ENCODE data around the gene ANKS1B.

Gene ANKS1B

DNA sequence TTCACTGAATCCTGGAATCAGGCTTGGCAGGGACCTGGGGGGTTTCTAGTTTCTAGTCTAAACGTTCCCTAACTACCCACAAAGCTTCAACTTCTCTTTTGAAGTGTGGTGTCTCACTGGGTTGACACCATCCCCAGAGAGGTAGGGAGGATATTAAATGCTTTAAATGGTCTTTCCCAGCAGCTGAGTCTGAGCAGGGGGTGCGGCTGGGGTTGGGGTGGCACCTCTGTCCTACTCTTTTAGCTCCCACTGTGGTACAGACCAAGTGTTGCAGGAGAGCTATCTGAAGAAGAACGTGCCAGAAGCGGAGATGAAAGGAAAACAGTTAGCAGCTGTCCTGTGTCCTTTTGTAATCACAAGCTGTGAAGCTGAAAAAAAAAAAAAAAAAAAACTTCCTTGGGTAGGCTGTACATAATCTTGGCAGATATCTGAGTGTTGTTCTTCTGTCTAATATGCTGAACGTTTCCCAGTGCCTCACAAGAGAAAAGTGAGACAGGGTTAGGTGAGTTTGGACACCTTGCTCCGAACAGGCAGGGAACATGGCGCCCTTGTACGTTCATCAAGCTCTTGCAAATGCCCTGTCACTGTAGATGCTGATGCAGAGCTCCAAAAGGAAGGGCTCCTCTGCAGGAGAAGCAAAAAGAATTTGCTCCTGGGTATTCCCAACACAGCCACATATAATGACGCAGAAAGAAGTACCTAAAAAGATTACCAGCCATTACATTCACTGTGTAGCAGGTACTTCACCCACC lies 892.5 kb downstream of the ANKS1B start:
- in situ Hi-C loops (cut with HindIII; ENCODE audit: low pct_ligation_motif_present, low sequenced_read_pairs) = no loop called here
- TF ChIP-seq CTCF (IDR thresholded peaks at IDR 0.05; ENCODE audit: low read depth, low read length, missing control alignments) = no peak
- Histone ChIP-seq H3K36me3 (replicated peaks) (no peaks in the 10 kb centered on the region), H3K27ac (no peak overlapping the region), H3K4me3 (ENCODE audit: low read depth, low read length) (no peak overlapping the region), H3K27me3 (replicated peaks) (no peaks in the 10 kb centered on the region)
- DNase-seq = no peak

GRCh38 chr12:99087278-99087677 lies 897.5 kb downstream of the ANKS1B start:
- TF ChIP-seq CTCF (IDR thresholded peaks at IDR 0.05; ENCODE audit: low read depth, low read length, missing control alignments) = no peak
- no peak for DNase-seq
- Histone ChIP-seq H3K4me3 (ENCODE audit: low read depth, low read length) (no peak overlapping the region), H3K36me3 (replicated peaks) (no peaks in the 10 kb centered on the region), H3K27ac (no peak overlapping the region), H3K27me3 (replicated peaks) (no peaks in the 10 kb centered on the region)
- in situ Hi-C loops (cut with HindIII; ENCODE audit: low pct_ligation_motif_present, low sequenced_read_pairs) = no loop called here

- no peak overlapping the region for H3K27ac ChIP-seq
- H3K27me3 ChIP-seq (replicated peaks) = no peaks in the 10 kb centered on the region
- no peaks in the 10 kb centered on the region for H3K36me3 ChIP-seq (replicated peaks)
- H3K4me3 ChIP-seq (ENCODE audit: low read depth, low read length) = no peak overlapping the region
- no peak for TF ChIP-seq CTCF (IDR thresholded peaks at IDR 0.05; ENCODE audit: low read depth, low read length, missing control alignments)
- in situ Hi-C loops (cut with HindIII; ENCODE audit: low pct_ligation_motif_present, low sequenced_read_pairs) = no loop called here
- no peak for DNase-seq
Observed at GRCh38 chr12:99079811-99080210, 904.9 kb downstream of the ANKS1B start.

DNA sequence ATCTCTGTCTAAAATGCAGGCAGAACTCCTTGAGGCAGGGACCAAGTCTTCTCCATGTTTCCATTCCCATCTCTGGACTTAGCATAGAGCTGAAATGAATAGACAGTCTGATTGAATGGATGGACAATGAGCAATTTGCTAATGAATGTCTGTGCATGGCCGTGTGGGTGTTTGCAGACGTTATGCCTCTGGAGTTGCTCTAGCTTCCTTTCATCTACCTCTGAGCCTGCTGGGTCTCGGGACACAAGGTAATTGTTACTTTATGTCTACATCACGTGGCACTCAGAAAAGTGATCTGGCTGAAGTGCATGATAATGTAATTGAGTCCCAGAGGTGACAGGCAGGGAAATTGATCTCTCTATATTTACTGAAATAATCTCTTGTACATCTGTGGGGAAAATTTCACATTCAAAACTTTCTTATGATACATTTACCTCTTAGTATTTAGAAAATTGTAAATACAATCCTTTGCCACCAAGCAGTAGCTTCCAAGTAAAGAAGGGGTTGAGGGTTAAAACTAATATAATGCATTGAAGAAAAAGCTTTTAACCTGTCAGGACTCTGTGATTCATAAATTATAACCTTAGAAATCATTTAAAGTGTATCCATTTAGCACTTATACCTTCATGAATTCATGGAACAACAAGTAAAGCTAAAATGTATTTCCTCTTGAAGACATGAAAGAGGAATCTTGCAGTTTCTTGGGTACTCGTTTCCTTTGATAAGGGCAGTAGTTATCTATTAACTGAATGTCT lies 915.6 kb downstream of the ANKS1B start:
- no peaks in the 10 kb centered on the region for H3K27me3 ChIP-seq (replicated peaks)
- in situ Hi-C loops (cut with HindIII; ENCODE audit: low pct_ligation_motif_present, low sequenced_read_pairs) = no loop called here
- H3K36me3 ChIP-seq (replicated peaks) = no peaks in the 10 kb centered on the region
- no peak for TF ChIP-seq CTCF (IDR thresholded peaks at IDR 0.05; ENCODE audit: low read depth, low read length, missing control alignments)
- H3K27ac ChIP-seq = no peak overlapping the region
- no peak overlapping the region for H3K4me3 ChIP-seq (ENCODE audit: low read depth, low read length)
- DNase-seq = no peak

DNA sequence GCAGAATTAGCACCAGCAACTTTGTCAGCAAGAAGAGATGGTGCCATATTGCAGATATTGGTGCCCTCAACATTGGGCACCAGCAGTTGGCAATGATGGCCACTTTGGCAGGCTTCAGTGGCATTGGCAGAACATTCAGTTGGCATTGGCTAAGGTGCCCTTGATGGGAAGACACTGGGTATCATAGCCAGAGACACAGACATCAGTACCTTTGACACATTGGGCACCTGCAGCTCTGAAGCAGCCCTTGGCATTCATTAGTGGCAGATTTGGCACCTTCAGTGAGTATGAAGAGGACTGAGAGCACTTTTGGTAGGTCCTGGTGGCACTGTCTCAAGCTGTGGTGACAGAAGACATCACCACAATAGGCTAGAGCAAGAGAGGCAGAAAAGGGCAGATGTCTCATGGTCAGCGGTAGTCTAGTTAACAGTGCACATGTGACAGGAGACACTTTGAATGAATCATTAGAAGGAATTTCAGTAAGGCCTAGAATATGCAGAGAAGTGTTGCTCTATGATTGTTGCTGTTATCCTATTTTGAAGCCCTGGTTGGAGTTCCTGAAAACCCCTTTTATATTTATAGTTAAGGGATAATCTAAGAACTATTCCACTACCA lies 917.5 kb downstream of the ANKS1B start:
- DNase-seq = no peak
- Histone ChIP-seq H3K36me3 (replicated peaks) (no peaks in the 10 kb centered on the region), H3K27me3 (replicated peaks) (no peaks in the 10 kb centered on the region), H3K4me3 (ENCODE audit: low read depth, low read length) (no peak overlapping the region), H3K27ac (no peak overlapping the region)
- in situ Hi-C loops (cut with HindIII; ENCODE audit: low pct_ligation_motif_present, low sequenced_read_pairs) = no loop called here
- TF ChIP-seq CTCF (IDR thresholded peaks at IDR 0.05; ENCODE audit: low read depth, low read length, missing control alignments) = no peak

Measured in brain microvascular endothelial cell (primary cell).